ENCODE data around the gene TMEM132C.
"Not testable (repeated sequence)": the region's sequence is repeated elsewhere in the genome, so short reads cannot be mapped to it uniquely, and the experiment has no call there.

TMEM132C gene

GRCh38 chr12:128267131-128267622, at the start of gene TMEM132C:
Gene TMEM132C, plus strand, starts transcription at chr12:128267170. Its CDS starts 233 bp downstream, at chr12:128267403.
- no peak for DNase-seq (ENCODE audit: low read depth)

GRCh38 chr12:128224226-128224625, 42.7 kb upstream of the TMEM132C start:
- DNase-seq (ENCODE audit: low read depth): no peak

GRCh38 chr12:128228581-128228980, 38.4 kb upstream of the TMEM132C start:
- DNase-seq (ENCODE audit: low read depth): no peak

- no peak for DNase-seq (ENCODE audit: low read depth)
Measured at GRCh38 chr12:128235635-128236417, 31.1 kb upstream of the TMEM132C start.

- DNase-seq (ENCODE audit: low read depth): no peak
Measured at GRCh38 chr12:128236525-128236924, 30.4 kb upstream of the TMEM132C start.

- DNase-seq (ENCODE audit: low read depth): no peak
Measured at GRCh38 chr12:128240745-128241144, 26.2 kb upstream of the TMEM132C start.

GRCh38 chr12:128245121-128245520, 21.8 kb upstream of the TMEM132C start:
- no peak for DNase-seq (ENCODE audit: low read depth)

- no peak for DNase-seq (ENCODE audit: low read depth)
Measured at GRCh38 chr12:128245905-128246304, 21.1 kb upstream of the TMEM132C start.

GRCh38 chr12:128250096-128250495, 16.9 kb upstream of the TMEM132C start:
- no peak for DNase-seq (ENCODE audit: low read depth)

GRCh38 chr12:128253829-128254228, 13.1 kb upstream of the TMEM132C start:
- DNase-seq (ENCODE audit: low read depth): not testable (repeated sequence)

GRCh38 chr12:128258866-128259555, 8.0 kb upstream of the TMEM132C start:
- no peak for DNase-seq (ENCODE audit: low read depth)

GRCh38 chr12:128259556-128260070, 7.4 kb upstream of the TMEM132C start:
- DNase-seq (ENCODE audit: low read depth): no peak

- DNase-seq (ENCODE audit: low read depth): no peak
Measured at GRCh38 chr12:128261757-128262156, 5.2 kb upstream of the TMEM132C start.

- no peak for DNase-seq (ENCODE audit: low read depth)
Measured at GRCh38 chr12:128265566-128265965, 1.4 kb upstream of the TMEM132C start.

- DNase-seq (ENCODE audit: low read depth): no peak
Measured at GRCh38 chr12:128266086-128266485, 884 bp upstream of the TMEM132C start.

- no peak for DNase-seq (ENCODE audit: low read depth)
Measured at GRCh38 chr12:128266541-128267130, 334 bp upstream of the TMEM132C start.

GRCh38 chr12:128267651-128268378, 845 bp downstream of the TMEM132C start:
- DNase-seq (ENCODE audit: low read depth): no peak

GRCh38 chr12:128268379-128268995, 1.5 kb downstream of the TMEM132C start:
- DNase-seq (ENCODE audit: low read depth): no peak

GRCh38 chr12:128269181-128269591, 2.2 kb downstream of the TMEM132C start:
- no peak for DNase-seq (ENCODE audit: low read depth)

GRCh38 chr12:128276471-128276870, 9.5 kb downstream of the TMEM132C start:
- no peak for DNase-seq (ENCODE audit: low read depth)

GRCh38 chr12:128286970-128287369, 20.0 kb downstream of the TMEM132C start:
- DNase-seq (ENCODE audit: low read depth): no peak
